Vagina (tissue), 2 donors: Measurements from ENCODE around the gene S100PBP. TPM values are rescaled to one million over a fixed set of nuclear protein-coding genes. Genes with fewer than 3 reads are reported as not detected.

Experiments
- DNase-seq, 2 donors: peaks; one replicate each; pipeline ENCODE4 v3.0.0-alpha.2; 2017; ENCODE audit errors: extremely low spot score in 2 of 2
- H3K27ac ChIP-seq: fragments of 200-600 bp; sonication (generic); one replicate; pipeline ENCODE4 v1.5.1; 2019
- H3K27me3 ChIP-seq: fragments of 200-600 bp; sonication (generic); one replicate; pipeline ENCODE4 v1.5.1; 2019
- H3K36me3 ChIP-seq, 2 donors: fragments of 200-600 bp; sonication (generic); one replicate each; pipeline ENCODE4 v1.5.1; 2017 to 2019
- H3K4me1 ChIP-seq: fragments of 200-600 bp; sonication (generic); one replicate; pipeline ENCODE4 v1.5.1; 2019
- H3K4me3 ChIP-seq, 2 donors: fragments of 200-600 bp; sonication (generic); 1 replicate in 1 of 2; 2 replicates in 1 of 2; pipeline ENCODE4 v1.5.1; 2016 to 2019
- H3K9me3 ChIP-seq: fragments of 200-600 bp; sonication (generic); one replicate; pipeline ENCODE4 v1.5.1; 2019
- CTCF ChIP-seq, 3 experiments: fragments of 450-650 bp in 2 of 3; fragments of 200-600 bp in 1 of 3; sonication (generic) in 1 of 3; IDR thresholded peaks; one replicate each; pipeline ENCODE4 v1.5.1; 2017 to 2019; ENCODE audit warnings: antibody characterized with exemption in 3 of 3, mild to moderate bottlenecking in 2 of 3, moderate library complexity in 2 of 3
- POLR2A ChIP-seq, 2 donors: fragments of 450-650 bp; IDR thresholded peaks; one replicate each; pipeline ENCODE4 v1.6.1; 2017; ENCODE audit warnings: antibody characterized with exemption in 2 of 2, mild to moderate bottlenecking in 2 of 2, moderate library complexity in 2 of 2
- POLR2AphosphoS5 ChIP-seq, 2 donors: sonication (generic); formaldehyde crosslinking; IDR thresholded peaks; one replicate each; pipeline ENCODE4 v1.9.0; 2017; ENCODE audit warnings: antibody characterized with exemption in 2 of 2, mild to moderate bottlenecking in 2 of 2, low read depth in 1 of 2; ENCODE audit not compliant: insufficient read depth in 1 of 2
- intact Hi-C: fragments of 100-400 bp; cut with DNase I; formaldehyde crosslinking; loops from one replicate; pipeline ENCODE4 v1.15.1; 2023
- total RNA-seq: library from RNA; depleted of rRNA; stranded (reverse); fragments of >200 nt; gene quantifications from one replicate; pipeline ENCODE4 v1.2.3, GENCODE V29; 2016

The S100PBP gene
- total RNA-seq: 19.6 TPM

GRCh38 chr1:32817159-32817814 lies at the start of gene S100PBP, which contains the start of gene YARS1:
Gene S100PBP (plus strand): TSS chr1:32817653. CDS start chr1:32826100, 8,447 bp downstream.
Gene YARS1 (minus strand): TSS chr1:32817358. CDS start chr1:32817244, 114 bp downstream.
- Histone ChIP-seq H3K36me3 (no peaks in the 10 kb centered on the region), H3K9me3 (no peaks in the 10 kb centered on the region), H3K4me3 (peak within 1 kb of the TSS; percentile 91 to 97), H3K4me1 (peaks cover 60% of the 10 kb centered on the region), H3K27me3 (no peaks in the 10 kb centered on the region), H3K27ac (peak within 1 kb of the TSS; percentile 96)
- peak; percentile 99 for DNase-seq
- TF ChIP-seq POLR2AphosphoS5 (IDR thresholded peaks at IDR 0.05; ENCODE audit: insufficient read depth in 1 of 2, low read depth in 1 of 2) (peak; percentile 97 to 98), POLR2A (IDR thresholded peaks at IDR 0.05) (peak in 1 of 2 donors; percentile 59), CTCF (IDR thresholded peaks at IDR 0.05) (peak in 1 of 3 experiments; percentile 7)
- intact Hi-C loops: no loop called here

GRCh38 chr1:32768110-32768850 lies 49.2 kb upstream of the S100PBP start:
- Histone ChIP-seq H3K4me3 (no peak overlapping the region), H3K27ac (no peak overlapping the region), H3K4me1 (peaks cover 53% of the 10 kb centered on the region), H3K36me3 (peaks cover 0 to 16% of the 10 kb centered on the region in 2 donors), H3K9me3 (no peaks in the 10 kb centered on the region), H3K27me3 (no peaks in the 10 kb centered on the region)
- intact Hi-C loops: no loop called here
- TF ChIP-seq CTCF (IDR thresholded peaks at IDR 0.05) (no peak), POLR2AphosphoS5 (IDR thresholded peaks at IDR 0.05; ENCODE audit: insufficient read depth in 1 of 2, low read depth in 1 of 2) (no peak), POLR2A (IDR thresholded peaks at IDR 0.05) (no peak)
- DNase-seq: no peak

- Histone ChIP-seq H3K27me3 (no peaks in the 10 kb centered on the region), H3K9me3 (no peaks in the 10 kb centered on the region), H3K36me3 (peaks cover 0 to 28% of the 10 kb centered on the region in 2 donors), H3K4me1 (peaks cover 58% of the 10 kb centered on the region), H3K4me3 (no peak overlapping the region), H3K27ac (peak overlapping the region; percentile 24)
- intact Hi-C loops: loop anchor here (5.0 kb wide), 1 partner anchor 57 kb away; no protein-coding TSS in a partner anchor
- no peak for DNase-seq
- TF ChIP-seq POLR2AphosphoS5 (IDR thresholded peaks at IDR 0.05; ENCODE audit: insufficient read depth in 1 of 2, low read depth in 1 of 2): no peak
- TF ChIP-seq CTCF (IDR thresholded peaks at IDR 0.05): no peak
- no peak for TF ChIP-seq POLR2A (IDR thresholded peaks at IDR 0.05)
Measured at GRCh38 chr1:32769524-32770220, 47.8 kb upstream of the S100PBP start.

GRCh38 chr1:32770221-32770731 lies 47.2 kb upstream of the S100PBP start:
- peaks cover 59% of the 10 kb centered on the region for H3K4me1 ChIP-seq
- no peaks in the 10 kb centered on the region for H3K27me3 ChIP-seq
- intact Hi-C loops: loop anchor here (5.0 kb wide), 1 partner anchor 58 kb away; no protein-coding TSS in a partner anchor
- H3K9me3 ChIP-seq: no peaks in the 10 kb centered on the region
- H3K36me3 ChIP-seq: peaks cover 0 to 34% of the 10 kb centered on the region in 2 donors
- DNase-seq: no peak
- no peak for TF ChIP-seq POLR2A (IDR thresholded peaks at IDR 0.05)
- TF ChIP-seq CTCF (IDR thresholded peaks at IDR 0.05): no peak
- TF ChIP-seq POLR2AphosphoS5 (IDR thresholded peaks at IDR 0.05; ENCODE audit: insufficient read depth in 1 of 2, low read depth in 1 of 2): no peak
- no peak overlapping the region for H3K4me3 ChIP-seq
- H3K27ac ChIP-seq: no peak overlapping the region
